Hippocampal formation (tissue), 2 donors: ENCODE results near the gene ZDHHC9.

Experiments
- DNase-seq, 2 donors: peaks; one replicate each; lab custom pipeline; 2025; lab: John Stamatoyannopoulos, UW

The ZDHHC9 gene

DNA sequence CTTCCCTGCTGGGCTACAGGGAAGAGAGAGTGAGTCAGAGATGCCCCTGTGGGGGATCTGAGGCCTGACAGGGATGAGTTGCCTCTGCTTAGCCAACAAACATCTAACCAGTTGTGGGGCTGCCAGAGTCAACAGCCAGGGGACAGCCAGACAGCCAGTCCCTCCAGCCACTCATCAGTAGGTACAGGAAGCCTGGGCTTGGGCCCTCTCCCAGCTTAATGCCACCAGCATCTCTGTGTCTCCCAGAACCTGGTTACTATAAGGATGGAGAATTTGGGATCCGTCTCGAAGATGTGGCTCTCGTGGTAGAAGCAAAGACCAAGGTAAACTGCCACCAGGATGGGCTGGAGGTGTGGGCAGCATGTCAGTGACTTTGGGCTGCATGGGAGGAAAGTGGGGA lies 81.2 kb downstream of the ZDHHC9 start:
- no peak for DNase-seq

GRCh38 chrX:129761596-129761995 lies 82.1 kb downstream of the ZDHHC9 start:
- DNase-seq: no peak

DNA sequence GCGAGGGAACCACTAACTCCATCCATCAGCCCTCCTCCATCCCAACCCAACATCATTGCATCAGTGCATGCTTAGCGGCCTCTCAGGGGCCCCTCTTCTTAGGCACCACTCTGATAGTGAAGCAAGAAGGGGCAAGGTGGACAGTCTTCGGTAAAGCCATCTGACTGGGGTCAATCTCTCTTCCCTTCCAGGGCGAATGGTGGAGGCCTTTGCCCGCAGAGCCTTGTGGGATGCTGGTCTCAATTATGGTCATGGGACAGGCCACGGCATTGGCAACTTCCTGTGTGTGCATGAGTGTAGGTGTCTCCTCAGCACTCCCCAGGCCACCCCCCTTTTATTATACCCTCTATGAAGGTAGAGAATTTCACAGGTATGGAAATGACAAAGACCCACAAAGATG lies 82.7 kb downstream of the ZDHHC9 start:
- DNase-seq: no peak

DNA sequence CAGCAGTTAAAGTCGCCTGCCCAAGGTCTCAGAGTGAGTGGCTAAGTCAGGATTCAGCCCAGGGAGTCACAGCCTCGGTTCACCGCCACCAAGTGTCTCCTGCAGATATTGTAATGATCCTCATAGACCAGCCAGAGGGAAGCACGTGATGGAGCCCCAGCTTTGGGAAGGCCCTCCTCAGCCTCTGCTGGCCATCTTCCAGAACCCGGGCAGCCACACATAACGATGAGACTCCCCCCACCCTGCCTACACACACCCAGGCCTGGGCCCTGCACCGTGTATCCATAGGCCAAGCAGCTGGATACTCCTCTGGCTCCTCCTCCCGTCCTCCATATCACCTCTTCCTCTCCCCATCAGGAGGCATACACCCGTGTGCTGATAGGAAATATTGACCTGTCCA lies 83.5 kb downstream of the ZDHHC9 start:
- DNase-seq: no peak

GRCh38 chrX:129759576-129760061 lies 84.1 kb downstream of the ZDHHC9 start:
- peak; percentile 27 to 47 for DNase-seq

DNA sequence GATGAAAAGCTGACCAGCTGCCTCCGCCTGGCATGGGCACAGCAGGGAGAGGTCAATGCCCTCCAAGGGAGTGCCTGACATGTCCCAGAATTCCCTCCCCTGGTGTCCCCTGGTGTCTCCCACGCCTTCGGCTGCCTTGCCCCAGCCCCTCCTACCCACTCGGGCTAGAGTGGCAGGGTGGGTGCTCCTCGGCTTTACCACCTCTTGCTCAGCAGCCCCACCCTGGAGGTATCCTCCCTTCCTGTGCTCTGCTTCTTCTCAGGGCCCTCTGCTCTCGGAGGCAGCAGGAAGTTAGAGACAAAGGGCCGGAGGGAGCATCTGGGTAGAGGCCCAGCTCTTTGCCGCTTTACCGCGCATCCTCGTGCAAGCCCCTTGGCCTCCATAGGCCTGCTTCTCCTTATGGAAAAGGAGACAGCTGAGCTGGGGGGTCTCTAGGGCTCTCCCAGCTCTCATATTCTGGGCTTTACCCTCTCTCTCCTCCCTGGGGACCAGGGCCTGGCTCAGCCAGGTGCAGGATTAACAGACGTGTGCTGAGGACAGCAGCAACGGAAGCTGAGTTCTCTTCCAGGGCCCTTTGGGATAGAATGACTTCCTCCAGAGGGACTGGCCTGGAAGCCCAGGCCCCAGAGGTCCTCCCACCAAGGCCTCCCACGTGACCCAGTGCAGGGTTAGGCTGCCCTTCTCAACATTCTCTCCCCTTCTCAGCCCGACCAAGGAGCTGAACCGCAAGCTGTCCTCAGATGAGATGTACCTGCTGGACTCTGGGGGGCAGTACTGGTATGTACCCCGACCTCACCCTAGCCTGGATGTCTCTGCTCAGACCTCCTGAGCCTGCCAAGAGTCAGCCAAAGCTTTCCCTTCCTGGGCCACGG lies 87.7 kb downstream of the ZDHHC9 start:
- no peak for DNase-seq

DNA sequence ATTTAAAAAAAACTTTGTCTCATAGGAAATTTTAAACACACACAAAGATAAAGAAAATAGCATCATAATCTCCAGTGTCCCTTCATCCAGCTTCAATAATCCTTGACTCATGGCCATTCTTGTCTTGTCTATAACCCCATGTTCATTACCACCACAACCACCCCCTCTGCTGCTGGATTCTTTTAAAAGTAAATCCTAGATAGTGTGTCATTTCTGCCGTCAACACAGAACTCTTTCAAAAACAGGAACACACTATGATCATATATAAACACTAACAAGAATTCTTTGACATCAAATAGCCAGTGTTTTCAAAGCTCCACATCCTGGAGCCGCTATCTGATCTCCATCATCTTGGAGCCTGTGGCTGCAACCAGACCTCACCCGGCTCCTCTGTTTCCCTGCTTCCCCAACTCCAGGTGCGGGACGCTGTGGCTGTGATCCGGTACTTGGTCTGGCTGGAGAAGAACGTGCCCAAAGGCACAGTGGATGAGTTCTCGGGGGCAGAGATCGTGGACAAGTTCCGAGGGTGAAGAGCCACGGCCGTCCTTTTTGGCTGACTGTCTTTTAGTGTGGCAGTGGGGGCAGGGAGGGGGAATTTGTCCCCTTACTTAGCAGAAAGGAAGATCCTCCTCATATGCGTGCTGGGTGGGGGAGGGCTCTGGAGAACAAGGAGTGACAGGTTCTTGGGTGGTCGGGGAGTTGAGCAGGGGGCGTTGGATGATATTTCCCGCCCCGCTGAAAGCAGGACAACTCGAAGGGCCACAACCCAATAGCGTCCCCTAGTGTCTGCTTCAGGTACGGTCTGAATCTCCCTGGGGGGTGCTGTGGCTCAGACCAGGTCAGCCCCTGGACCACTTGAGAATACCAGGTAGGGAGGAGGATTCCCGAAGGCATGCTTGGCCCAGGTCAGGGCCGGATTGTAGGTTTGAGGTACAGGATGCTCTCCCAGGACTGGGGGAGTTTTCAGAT lies 89.3 kb downstream of the ZDHHC9 start:
- no peak for DNase-seq
